Upper lobe of left lung (tissue), 6 donors: ENCODE results near the gene SLC6A19. TPM values are rescaled to one million over a fixed set of nuclear protein-coding genes. Genes with fewer than 3 reads are reported as not detected.

Experiments used
- ATAC-seq, 2 donors: fragments of 200-7000 bp; cut with Tn5 transposase; one replicate each; pipeline ENCODE4 v1.9.1; 2022; ENCODE audit warnings: mild to moderate bottlenecking in 2 of 2, moderate library complexity in 2 of 2; ENCODE audit not compliant: low FRiP score in 2 of 2
- DNase-seq, 2 donors: peaks; one replicate each; pipeline ENCODE4 v3.0.0-alpha.2; 2019 to 2020
- H3K27ac ChIP-seq, 4 donors: fragments of 200-600 bp; sonication (generic); one replicate each; pipeline ENCODE4 v1.5.1; 2016 to 2019
- H3K27me3 ChIP-seq, 4 donors: fragments of 200-600 bp; sonication (generic); one replicate each; pipeline ENCODE4 v1.5.1; 2017 to 2019
- H3K36me3 ChIP-seq, 4 donors: fragments of 200-600 bp; sonication (generic); one replicate each; pipeline ENCODE4 v1.5.1; 2016 to 2019
- H3K4me1 ChIP-seq, 4 donors: fragments of 200-600 bp; sonication (generic); one replicate each; pipeline ENCODE4 v1.5.1; 2018 to 2019
- H3K4me3 ChIP-seq, 4 donors: fragments of 200-600 bp; sonication (generic); one replicate each; pipeline ENCODE4 v1.5.1; 2017 to 2019; ENCODE audit warnings: mild to moderate bottlenecking in 2 of 4, moderate library complexity in 1 of 4
- H3K9me3 ChIP-seq, 4 donors: fragments of 200-600 bp; sonication (generic); one replicate each; pipeline ENCODE4 v1.5.1; 2018 to 2019
- CTCF ChIP-seq, 6 experiments: fragments of 450-650 bp in 4 of 6; fragments of 200-600 bp in 2 of 6; sonication (generic) in 2 of 6; IDR thresholded peaks; one replicate each; pipeline ENCODE4 v1.5.1; 2016 to 2019; ENCODE audit warnings: antibody characterized with exemption in 6 of 6
- EP300 ChIP-seq, 4 donors: sonication (generic); formaldehyde crosslinking; IDR thresholded peaks; one replicate each; pipeline ENCODE4 v1.5.1; 2017; ENCODE audit warnings: antibody characterized with exemption in 4 of 4, control low read depth in 2 of 4
- POLR2A ChIP-seq, 4 donors: fragments of 450-650 bp; IDR thresholded peaks; one replicate each; pipeline ENCODE4 v1.5.1; 2016 to 2017; ENCODE audit warnings: antibody characterized with exemption in 4 of 4, mild to moderate bottlenecking in 2 of 4
- POLR2AphosphoS5 ChIP-seq, 2 donors: sonication (generic); formaldehyde crosslinking; IDR thresholded peaks; one replicate each; pipeline ENCODE4 v1.5.1; 2017; ENCODE audit warnings: antibody characterized with exemption in 2 of 2
- WGBS, 2 donors: methylation state at CpG; one replicate each; pipeline ENCODE4 v1.1.5; 2017 to 2018; 5-methylcytosine and 5-hydroxymethylcytosine counted together
- total RNA-seq, 6 donors: library from RNA; depleted of rRNA in 4 of 6; stranded (reverse); fragments of >200 nt in 4 of 6; gene quantifications; one replicate each; pipeline versions ENCODE4 v1.1.0 to v1.2.1, GENCODE V29; 2016 to 2021
- donor health status: DM: no; HTN: no; CAD: no; lungs with moderate emphysema.
- donor health status: DM: no; HTN: yes; CAD: no; lungs with severe emphysema.

Gene SLC6A19
- total RNA-seq, 6 donors from 2014 or later = 0.03 to 0.06 TPM; not detected in 4

GRCh38 chr5:1172007-1172581, 29.3 kb upstream of the SLC6A19 start:
- 93% methylated on average over 17 of the region's 20 CpGs; no CpG with 5 or more reads in 1 of the 2 donors for WGBS, 2 donors
- no peak for ATAC-seq
- Histone ChIP-seq H3K9me3 (no peaks in the 10 kb centered on the region), H3K4me1 (peaks cover 6 to 20% (median 11%) of the 10 kb centered on the region in 4 donors), H3K27me3 (no peaks in the 10 kb centered on the region), H3K36me3 (no peaks in the 10 kb centered on the region), H3K27ac (no peak overlapping the region), H3K4me3 (no peak overlapping the region)
- no peak for TF ChIP-seq EP300 (IDR thresholded peaks at IDR 0.05)
- TF ChIP-seq POLR2A (IDR thresholded peaks at IDR 0.05) = no peak
- no peak for TF ChIP-seq POLR2AphosphoS5 (IDR thresholded peaks at IDR 0.05)
- no peak for TF ChIP-seq CTCF (IDR thresholded peaks at IDR 0.05)
- DNase-seq = peak in 1 of 2 donors; percentile 57

DNA sequence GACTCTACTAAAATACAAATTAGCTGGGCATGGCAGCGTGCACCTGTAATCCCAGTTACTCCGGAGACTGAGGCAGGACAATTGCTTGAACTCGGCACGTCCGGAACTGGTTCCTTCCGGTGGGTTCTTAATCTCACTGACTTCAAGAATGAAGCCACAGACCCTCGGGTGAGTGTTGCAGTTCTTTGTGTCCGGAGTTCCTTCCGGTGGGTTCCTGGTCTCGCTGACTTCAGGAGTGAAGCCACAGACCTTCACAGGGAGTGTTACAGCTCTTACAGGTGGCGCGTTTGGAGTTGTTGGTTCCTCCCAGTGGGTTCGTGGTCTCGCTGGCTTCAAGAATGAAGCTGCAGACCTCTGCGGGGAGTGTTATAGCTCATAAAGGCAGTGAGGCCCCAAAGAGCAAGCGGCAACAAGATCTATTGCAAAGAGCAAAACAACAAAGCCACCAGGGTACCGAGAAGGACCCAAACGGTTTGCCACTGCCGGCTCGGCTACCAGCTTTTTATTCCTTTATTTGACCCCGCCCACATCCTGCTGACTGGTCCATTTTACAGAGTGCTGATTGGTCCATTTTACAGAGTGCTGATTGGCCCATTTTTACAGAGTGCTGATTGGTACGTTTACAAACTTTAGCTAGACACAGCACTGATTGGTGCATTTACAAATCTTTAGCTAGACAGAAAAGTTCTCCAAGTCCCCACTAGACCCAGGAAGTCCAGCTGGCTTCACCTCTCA, 28.6 kb upstream of the SLC6A19 start:
- Histone ChIP-seq H3K4me1 (peaks cover 6 to 17% (median 7%) of the 10 kb centered on the region in 4 donors), H3K4me3 (no peak overlapping the region), H3K36me3 (no peaks in the 10 kb centered on the region), H3K27me3 (no peaks in the 10 kb centered on the region), H3K9me3 (no peaks in the 10 kb centered on the region), H3K27ac (no peak overlapping the region)
- WGBS, 2 donors = 73 to 87% methylated on average over 7 to 22 of the region's 22 CpGs
- no peak for DNase-seq
- no peak for TF ChIP-seq EP300 (IDR thresholded peaks at IDR 0.05)
- no peak for TF ChIP-seq POLR2A (IDR thresholded peaks at IDR 0.05)
- TF ChIP-seq POLR2AphosphoS5 (IDR thresholded peaks at IDR 0.05) = no peak
- no peak for TF ChIP-seq CTCF (IDR thresholded peaks at IDR 0.05)
- no peak for ATAC-seq

GRCh38 chr5:1173485-1174070, 27.8 kb upstream of the SLC6A19 start:
- 91 to 92% methylated on average over 9 to 21 of the region's 21 CpGs for WGBS, 2 donors
- no peaks in the 10 kb centered on the region for H3K36me3 ChIP-seq
- H3K4me3 ChIP-seq = no peak overlapping the region
- H3K27ac ChIP-seq = no peak overlapping the region
- H3K27me3 ChIP-seq = no peaks in the 10 kb centered on the region
- ATAC-seq (no peak), DNase-seq (peak in 1 of 2 donors; percentile 53)
- H3K4me1 ChIP-seq = peaks cover 0 to 9% (median under 1%) of the 10 kb centered on the region in 4 donors
- H3K9me3 ChIP-seq = no peaks in the 10 kb centered on the region
- TF ChIP-seq CTCF (IDR thresholded peaks at IDR 0.05) (no peak), EP300 (IDR thresholded peaks at IDR 0.05) (no peak), POLR2AphosphoS5 (IDR thresholded peaks at IDR 0.05) (no peak), POLR2A (IDR thresholded peaks at IDR 0.05) (no peak)

GRCh38 chr5:1174122-1174936, 27.1 kb upstream of the SLC6A19 start:
- 44 to 59% methylated on average over 18 to 27 of the region's 27 CpGs for WGBS, 2 donors
- H3K27me3 ChIP-seq = no peaks in the 10 kb centered on the region
- no peaks in the 10 kb centered on the region for H3K9me3 ChIP-seq
- ATAC-seq (peak; percentile 69 to 85), DNase-seq (peak; percentile 51 to 85)
- no peak overlapping the region for H3K27ac ChIP-seq
- H3K4me3 ChIP-seq = no peak overlapping the region
- peaks cover 0 to 8% (median 0%) of the 10 kb centered on the region in 4 donors for H3K4me1 ChIP-seq
- H3K36me3 ChIP-seq = no peaks in the 10 kb centered on the region
- TF ChIP-seq POLR2A (IDR thresholded peaks at IDR 0.05) = no peak
- TF ChIP-seq CTCF (IDR thresholded peaks at IDR 0.05) = peak; percentile 68 to 79 (median 72)
- no peak for TF ChIP-seq POLR2AphosphoS5 (IDR thresholded peaks at IDR 0.05)
- TF ChIP-seq EP300 (IDR thresholded peaks at IDR 0.05) = no peak
